Measurements from ENCODE around the gene S100A16.
A peak's percentile ranks its signal among the peaks of the same experiment; 100 is the strongest.
"Not testable (repeated sequence)": the region's sequence is repeated elsewhere in the genome, so short reads cannot be mapped to it uniquely, and the experiment has no call there.

The S100A16 gene

GRCh38 chr1:153578490-153578889 is 34.4 kb downstream of the S100A16 start:
- H3K79me2 ChIP-seq (ENCODE audit: insufficient read depth, low read length): no peaks in the 10 kb centered on the region
- no peak overlapping the region for H3K4me2 ChIP-seq (ENCODE audit: low read depth, low read length, poor library complexity, severe bottlenecking)
- H3K36me3 ChIP-seq (ENCODE audit: insufficient read depth, low read length): no peaks in the 10 kb centered on the region
- H2AFZ ChIP-seq (ENCODE audit: low read length): 0 out of 2 replicates have a peak overlapping the region, but pooled peaks have one; percentile 49
- no peaks in the 10 kb centered on the region for H4K20me1 ChIP-seq (ENCODE audit: insufficient read depth, low read length, poor library complexity, severe bottlenecking)
- no peaks in the 10 kb centered on the region for H3K9me2 ChIP-seq (replicated peaks; ENCODE audit: low read depth, low read length)
- no peak overlapping the region for H3K4me3 ChIP-seq (ENCODE audit: low read length, poor library complexity, severe bottlenecking)
- H3K27me3 ChIP-seq (ENCODE audit: insufficient read depth, low read length, poor library complexity, severe bottlenecking): no peaks in the 10 kb centered on the region
- H3F3A ChIP-seq (ENCODE audit: low read depth): no peaks in the 10 kb centered on the region
- no peaks in the 10 kb centered on the region for H3K4me1 ChIP-seq (ENCODE audit: insufficient read depth, low read length, poor library complexity, severe bottlenecking)
- no peak for TF ChIP-seq EZH2phosphoT487 (IDR thresholded peaks at IDR 0.05; ENCODE audit: borderline replicate concordance)
- no peak for TF ChIP-seq CTCF (conservative IDR thresholded peaks at IDR 0.05; ENCODE audit: low read length)
- H3K9ac ChIP-seq (ENCODE audit: low read depth, low read length, poor library complexity, severe bottlenecking): no peak overlapping the region
- H3K9me3 ChIP-seq (ENCODE audit: insufficient read depth, low read depth, low read length): no peaks in the 10 kb centered on the region

GRCh38 chr1:153577624-153578051 is 35.3 kb downstream of the S100A16 start:
- no peak for TF ChIP-seq EZH2phosphoT487 (IDR thresholded peaks at IDR 0.05; ENCODE audit: borderline replicate concordance)
- no peak for TF ChIP-seq CTCF (conservative IDR thresholded peaks at IDR 0.05; ENCODE audit: low read length)
- Histone ChIP-seq H3K4me3 (ENCODE audit: low read length, poor library complexity, severe bottlenecking) (no peak overlapping the region), H3K9ac (ENCODE audit: low read depth, low read length, poor library complexity, severe bottlenecking) (no peak overlapping the region), H3K79me2 (ENCODE audit: insufficient read depth, low read length) (no peaks in the 10 kb centered on the region), H3F3A (ENCODE audit: low read depth) (no peaks in the 10 kb centered on the region), H3K9me3 (ENCODE audit: insufficient read depth, low read depth, low read length) (no peaks in the 10 kb centered on the region), H4K20me1 (ENCODE audit: insufficient read depth, low read length, poor library complexity, severe bottlenecking) (no peaks in the 10 kb centered on the region), H3K9me2 (replicated peaks; ENCODE audit: low read depth, low read length) (no peaks in the 10 kb centered on the region), H3K4me1 (ENCODE audit: insufficient read depth, low read length, poor library complexity, severe bottlenecking) (peaks cover 7% of the 10 kb centered on the region), H3K4me2 (ENCODE audit: low read depth, low read length, poor library complexity, severe bottlenecking) (no peak overlapping the region), H3K27me3 (ENCODE audit: insufficient read depth, low read length, poor library complexity, severe bottlenecking) (no peaks in the 10 kb centered on the region), H2AFZ (ENCODE audit: low read length) (no peak overlapping the region), H3K36me3 (ENCODE audit: insufficient read depth, low read length) (no peaks in the 10 kb centered on the region)

- H3K9me3 ChIP-seq (ENCODE audit: insufficient read depth, low read depth, low read length): no peaks in the 10 kb centered on the region
- H3K4me3 ChIP-seq (ENCODE audit: low read length, poor library complexity, severe bottlenecking): no peak overlapping the region
- no peaks in the 10 kb centered on the region for H3K79me2 ChIP-seq (ENCODE audit: insufficient read depth, low read length)
- no peaks in the 10 kb centered on the region for H4K20me1 ChIP-seq (ENCODE audit: insufficient read depth, low read length, poor library complexity, severe bottlenecking)
- H3K4me1 ChIP-seq (ENCODE audit: insufficient read depth, low read length, poor library complexity, severe bottlenecking): peaks cover 8% of the 10 kb centered on the region
- no peaks in the 10 kb centered on the region for H3K9me2 ChIP-seq (replicated peaks; ENCODE audit: low read depth, low read length)
- no peak overlapping the region for H3K9ac ChIP-seq (ENCODE audit: low read depth, low read length, poor library complexity, severe bottlenecking)
- H3K4me2 ChIP-seq (ENCODE audit: low read depth, low read length, poor library complexity, severe bottlenecking): no peak overlapping the region
- no peaks in the 10 kb centered on the region for H3F3A ChIP-seq (ENCODE audit: low read depth)
- TF ChIP-seq EZH2phosphoT487 (IDR thresholded peaks at IDR 0.05; ENCODE audit: borderline replicate concordance) (no peak), CTCF (conservative IDR thresholded peaks at IDR 0.05; ENCODE audit: low read length) (no peak)
- no peaks in the 10 kb centered on the region for H3K36me3 ChIP-seq (ENCODE audit: insufficient read depth, low read length)
- H3K27me3 ChIP-seq (ENCODE audit: insufficient read depth, low read length, poor library complexity, severe bottlenecking): no peaks in the 10 kb centered on the region
- H2AFZ ChIP-seq (ENCODE audit: low read length): no peak overlapping the region
Measured at GRCh38 chr1:153577138-153577537, 35.8 kb downstream of the S100A16 start.

- H3K27me3 ChIP-seq (ENCODE audit: insufficient read depth, low read length, poor library complexity, severe bottlenecking); H4K20me1 ChIP-seq (ENCODE audit: insufficient read depth, low read length, poor library complexity, severe bottlenecking); H3K9ac ChIP-seq (ENCODE audit: low read depth, low read length, poor library complexity, severe bottlenecking); H3K4me3 ChIP-seq (ENCODE audit: low read length, poor library complexity, severe bottlenecking); H3K4me1 ChIP-seq (ENCODE audit: insufficient read depth, low read length, poor library complexity, severe bottlenecking); H2AFZ ChIP-seq (ENCODE audit: low read length); H3K9me3 ChIP-seq (ENCODE audit: insufficient read depth, low read depth, low read length); H3K4me2 ChIP-seq (ENCODE audit: low read depth, low read length, poor library complexity, severe bottlenecking); H3F3A ChIP-seq (ENCODE audit: low read depth); H3K9me2 ChIP-seq (replicated peaks; ENCODE audit: low read depth, low read length); H3K36me3 ChIP-seq (ENCODE audit: insufficient read depth, low read length); H3K79me2 ChIP-seq (ENCODE audit: insufficient read depth, low read length): not testable (repeated sequence)
Measured at GRCh38 chr1:153575497-153575896, 37.4 kb downstream of the S100A16 start.

- not testable (repeated sequence) for H3K27me3 ChIP-seq (ENCODE audit: insufficient read depth, low read length, poor library complexity, severe bottlenecking); H3K4me3 ChIP-seq (ENCODE audit: low read length, poor library complexity, severe bottlenecking); H3K79me2 ChIP-seq (ENCODE audit: insufficient read depth, low read length); H3K9ac ChIP-seq (ENCODE audit: low read depth, low read length, poor library complexity, severe bottlenecking); H4K20me1 ChIP-seq (ENCODE audit: insufficient read depth, low read length, poor library complexity, severe bottlenecking); H3K36me3 ChIP-seq (ENCODE audit: insufficient read depth, low read length); H3K4me2 ChIP-seq (ENCODE audit: low read depth, low read length, poor library complexity, severe bottlenecking); H3K9me2 ChIP-seq (replicated peaks; ENCODE audit: low read depth, low read length); H2AFZ ChIP-seq (ENCODE audit: low read length); H3F3A ChIP-seq (ENCODE audit: low read depth); H3K4me1 ChIP-seq (ENCODE audit: insufficient read depth, low read length, poor library complexity, severe bottlenecking); H3K9me3 ChIP-seq (ENCODE audit: insufficient read depth, low read depth, low read length)
Measured at GRCh38 chr1:153575081-153575491, 37.9 kb downstream of the S100A16 start.
